H9 (cell line): ENCODE data around the gene MBP. TPM values are rescaled to one million over a fixed set of nuclear protein-coding genes. Genes with fewer than 3 reads are reported as not detected.
A peak's percentile ranks its signal among the peaks of the same experiment; 100 is the strongest.

Source experiments
- DNase-seq: peaks from one replicate; pipeline ENCODE4 v3.0.0-alpha.2; 2017
- H2AFZ ChIP-seq: one replicate; pipeline ENCODE4 v1.6.1; 2013; ENCODE audit warnings: mild to moderate bottlenecking, low read length, control low read depth, moderate library complexity
- H2AK5ac ChIP-seq: 2 replicates; pipeline ENCODE4 v1.6.1; 2013; ENCODE audit warnings: low read length, control low read depth, mixed read lengths; ENCODE audit not compliant: insufficient read length
- H2BK120ac ChIP-seq: one replicate; pipeline ENCODE4 v1.6.1; 2013; ENCODE audit warnings: low read depth, mild to moderate bottlenecking, low read length, control low read depth, inconsistent platforms; ENCODE audit not compliant: poor library complexity, severe bottlenecking
- H2BK12ac ChIP-seq: 2 replicates; pipeline ENCODE4 v1.6.1; 2013; ENCODE audit warnings: low read length, control low read depth, mixed read lengths, low read depth; ENCODE audit not compliant: insufficient read length
- H2BK15ac ChIP-seq: 2 replicates; pipeline ENCODE4 v1.6.1; 2013; ENCODE audit warnings: low read depth, low read length, control low read depth
- H2BK20ac ChIP-seq: one replicate; pipeline ENCODE4 v1.6.1; 2013; ENCODE audit warnings: low read depth, mild to moderate bottlenecking, low read length, control low read depth, inconsistent platforms; ENCODE audit not compliant: poor library complexity, severe bottlenecking
- H2BK5ac ChIP-seq: 2 replicates; pipeline ENCODE4 v1.6.1; 2013; ENCODE audit warnings: low read length, control low read depth, mixed read lengths; ENCODE audit not compliant: insufficient read length
- H3K14ac ChIP-seq: 2 replicates; pipeline ENCODE4 v1.6.1; 2013; ENCODE audit warnings: low read length, control low read depth; ENCODE audit not compliant: insufficient read depth
- H3K18ac ChIP-seq: 2 replicates; pipeline ENCODE4 v1.6.1; 2013; ENCODE audit warnings: low read depth, mild to moderate bottlenecking, mixed read lengths, low read length, control low read depth; ENCODE audit not compliant: insufficient read length
- H3K23ac ChIP-seq: 2 replicates; pipeline ENCODE4 v1.6.1; 2013; ENCODE audit warnings: low read length, control low read depth, mixed read lengths, low read depth; ENCODE audit not compliant: insufficient read length
- H3K23me2 ChIP-seq: 2 replicates; pipeline ENCODE4 v1.6.1; 2013; ENCODE audit warnings: low read depth, mild to moderate bottlenecking, mixed read lengths, low read length, control low read depth; ENCODE audit not compliant: insufficient read length, poor library complexity, severe bottlenecking
- H3K27ac ChIP-seq: 2 replicates; pipeline ENCODE4 v1.5.1; 2013; ENCODE audit warnings: low read length, control low read depth, mixed read lengths, low read depth; ENCODE audit not compliant: insufficient read length
- H3K27me3 ChIP-seq: 2 replicates; pipeline ENCODE4 v1.6.1; 2013; ENCODE audit warnings: low read length, control low read depth, inconsistent platforms; ENCODE audit not compliant: insufficient read depth
- H3K4ac ChIP-seq: 2 replicates; pipeline ENCODE4 v1.6.1; 2013; ENCODE audit warnings: low read depth, mild to moderate bottlenecking, control low read depth, inconsistent platforms, low read length, moderate library complexity
- H3K4me1 ChIP-seq: 2 replicates; pipeline ENCODE4 v1.6.1; 2013; ENCODE audit warnings: low read length, control low read depth, inconsistent platforms; ENCODE audit not compliant: insufficient read depth
- H3K4me2 ChIP-seq: 2 replicates; pipeline ENCODE4 v1.6.1; 2013; ENCODE audit warnings: low read length, control low read depth, mixed read lengths; ENCODE audit not compliant: insufficient read length, insufficient read depth
- H3K56ac ChIP-seq: 2 replicates; pipeline ENCODE4 v1.6.1; 2013; ENCODE audit warnings: low read depth, mild to moderate bottlenecking, mixed read lengths, low read length, control low read depth; ENCODE audit not compliant: insufficient read length
- H3K79me1 ChIP-seq: 2 replicates; pipeline ENCODE4 v1.6.1; 2013; ENCODE audit warnings: low read depth, mild to moderate bottlenecking, moderate library complexity, low read length, control low read depth, inconsistent platforms; ENCODE audit not compliant: insufficient read depth, poor library complexity, severe bottlenecking
- H3K79me2 ChIP-seq: 2 replicates; pipeline ENCODE4 v1.6.1; 2013; ENCODE audit warnings: low read length, control low read depth, inconsistent platforms; ENCODE audit not compliant: insufficient read depth
- H3K9ac ChIP-seq: 2 replicates; pipeline ENCODE4 v1.6.1; 2013; ENCODE audit warnings: low read length, control low read depth, mixed read lengths; ENCODE audit not compliant: insufficient read length; ENCODE audit errors: extremely low read depth
- H3K9me3 ChIP-seq: one replicate; pipeline ENCODE4 v1.6.1; 2013; ENCODE audit warnings: low read depth, low read length, inconsistent platforms; ENCODE audit not compliant: control insufficient read depth
- H3T11ph ChIP-seq: one replicate; pipeline ENCODE4 v1.6.1; 2013; ENCODE audit warnings: mild to moderate bottlenecking, low read length, control low read depth, inconsistent platforms
- H4K20me1 ChIP-seq: one replicate; pipeline ENCODE4 v1.6.1; 2013; ENCODE audit not compliant: control insufficient read depth, insufficient read length, insufficient read depth
- H4K5ac ChIP-seq: 2 replicates; pipeline ENCODE4 v1.6.1; 2013; ENCODE audit warnings: low read depth, mild to moderate bottlenecking, mixed read lengths, low read length, control low read depth; ENCODE audit not compliant: insufficient read length
- H4K8ac ChIP-seq: replicated peaks from 2 replicates; pipeline ENCODE4 v1.6.1; 2013; ENCODE audit warnings: low read length, control low read depth, mixed read lengths, low read depth; ENCODE audit not compliant: insufficient read length
- H4K91ac ChIP-seq: 2 replicates; pipeline ENCODE4 v1.6.1; 2013; ENCODE audit warnings: low read depth, mild to moderate bottlenecking, moderate library complexity, mixed read lengths, low read length, control low read depth; ENCODE audit not compliant: insufficient read length
- H3K27ac Mint-ChIP-seq, 3 experiments: 2 replicates in 2 of 3; 3 replicates in 1 of 3; pipeline ENCODE4 v1.8.0; 2020 to 2021; ENCODE audit warnings: mixed read lengths in 3 of 3, mild to moderate bottlenecking in 1 of 3, moderate library complexity in 1 of 3
- H3K27me3 Mint-ChIP-seq: 2 replicates; pipeline ENCODE4 v1.8.0; 2021; ENCODE audit warnings: low read depth, mild to moderate bottlenecking, moderate library complexity, mixed read lengths
- H3K36me3 Mint-ChIP-seq, 3 experiments: 2 replicates in 2 of 3; 3 replicates in 1 of 3; pipeline ENCODE4 v1.8.0; 2020 to 2021; ENCODE audit warnings: low read depth in 3 of 3, mixed read lengths in 3 of 3; ENCODE audit not compliant: insufficient read depth in 1 of 3
- H3K4me1 Mint-ChIP-seq, 2 experiments: 2 replicates each; pipeline ENCODE4 v1.8.0; 2020; ENCODE audit warnings: mixed read lengths in 2 of 2
- H3K4me3 Mint-ChIP-seq, 2 experiments: 2 replicates in 1 of 2; 3 replicates in 1 of 2; pipeline ENCODE4 v1.8.0; 2020 to 2021; ENCODE audit warnings: mild to moderate bottlenecking in 2 of 2, mixed read lengths in 2 of 2, moderate library complexity in 1 of 2
- H3K9me3 Mint-ChIP-seq, 2 experiments: 2 replicates in 1 of 2; 3 replicates in 1 of 2; pipeline ENCODE4 v1.8.0; 2020; ENCODE audit warnings: mild to moderate bottlenecking in 2 of 2, mixed read lengths in 2 of 2, moderate library complexity in 1 of 2
- WGBS: extraction: QIAGEN DNeasy Blood & Tissue Kit; methylation state at CpG from one replicate; pipeline ENCODE4 v1.1.7; 2013; ENCODE audit warnings: missing lambda C conversion rate, low lambda C conversion rate, mixed read lengths; ENCODE audit not compliant: insufficient read length; ENCODE audit errors: extremely low coverage; 5-methylcytosine and 5-hydroxymethylcytosine counted together
- total RNA-seq: library from RNA; stranded (reverse); gene quantifications from 2 replicates; pipeline ENCODE4 v1.2.1, GENCODE V29; 2021
- TF ChIP-seq, protein P1 (sequence below): fragments of 200-600 bp; sonication (generic); conservative IDR thresholded peaks from 3 replicates; pipeline ENCODE4 v1.8.0; 2021; ENCODE audit warnings: antibody characterized with exemption, mild to moderate bottlenecking

Gene MBP
- total RNA-seq, 1 experiment from 2014 or later = 8.6 TPM

DNA sequence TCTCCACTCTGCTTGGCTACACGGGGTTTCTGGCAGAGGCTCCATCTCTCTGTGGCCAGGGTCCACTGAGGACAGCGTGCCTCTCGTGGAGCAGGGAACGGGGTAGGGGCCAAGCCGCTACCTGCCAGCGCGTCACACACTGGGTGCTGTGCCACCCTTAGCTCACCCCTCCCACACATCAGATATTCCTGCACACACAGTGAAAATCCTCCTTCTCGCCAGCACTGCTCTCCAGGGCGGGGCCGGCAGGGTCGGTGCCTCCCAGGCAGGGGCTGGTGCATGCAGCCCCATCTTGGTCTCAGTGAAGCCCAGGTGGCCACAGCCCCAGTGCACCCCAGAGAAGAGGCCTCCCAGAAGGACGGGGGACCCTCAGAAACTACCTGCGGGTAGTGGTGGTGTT lies 124.6 kb downstream of the MBP start:
- H4K91ac ChIP-seq = no peak overlapping the region
- no peak overlapping the region for H3K9ac ChIP-seq
- no peak overlapping the region for H3K4ac ChIP-seq
- no peak overlapping the region for H4K5ac ChIP-seq
- Mint-ChIP-seq H3K9me3 (no peaks in the 10 kb centered on the region), H3K27me3 (no peaks in the 10 kb centered on the region; the same call in 1 of the 2 replicates), H3K36me3 (no peaks in the 10 kb centered on the region), H3K4me1 (peaks cover 36 to 41% of the 10 kb centered on the region in 2 experiments), H3K27ac (no peak overlapping the region), H3K4me3 (no peak overlapping the region)
- H3T11ph ChIP-seq = no peak overlapping the region
- H3K23ac ChIP-seq = no peak overlapping the region
- no peaks in the 10 kb centered on the region for H3K9me3 ChIP-seq
- no peak overlapping the region for H2AK5ac ChIP-seq
- no peak overlapping the region for H4K8ac ChIP-seq
- H3K4me2 ChIP-seq = no peak overlapping the region
- peaks cover 9% of the 10 kb centered on the region; the same call in 1 of the 2 replicates for H3K4me1 ChIP-seq
- H3K27ac ChIP-seq = no peak overlapping the region
- H3K18ac ChIP-seq = no peak overlapping the region
- no peak overlapping the region for H2BK12ac ChIP-seq
- H3K14ac ChIP-seq = 0 out of 2 replicates have a peak overlapping the region, but pooled peaks have one; percentile 21
- DNase-seq = no peak
- H3K79me1 ChIP-seq = no peaks in the 10 kb centered on the region
- no peak overlapping the region for H2AFZ ChIP-seq
- H3K23me2 ChIP-seq = no peaks in the 10 kb centered on the region
- TF ChIP-seq, protein P1, sequence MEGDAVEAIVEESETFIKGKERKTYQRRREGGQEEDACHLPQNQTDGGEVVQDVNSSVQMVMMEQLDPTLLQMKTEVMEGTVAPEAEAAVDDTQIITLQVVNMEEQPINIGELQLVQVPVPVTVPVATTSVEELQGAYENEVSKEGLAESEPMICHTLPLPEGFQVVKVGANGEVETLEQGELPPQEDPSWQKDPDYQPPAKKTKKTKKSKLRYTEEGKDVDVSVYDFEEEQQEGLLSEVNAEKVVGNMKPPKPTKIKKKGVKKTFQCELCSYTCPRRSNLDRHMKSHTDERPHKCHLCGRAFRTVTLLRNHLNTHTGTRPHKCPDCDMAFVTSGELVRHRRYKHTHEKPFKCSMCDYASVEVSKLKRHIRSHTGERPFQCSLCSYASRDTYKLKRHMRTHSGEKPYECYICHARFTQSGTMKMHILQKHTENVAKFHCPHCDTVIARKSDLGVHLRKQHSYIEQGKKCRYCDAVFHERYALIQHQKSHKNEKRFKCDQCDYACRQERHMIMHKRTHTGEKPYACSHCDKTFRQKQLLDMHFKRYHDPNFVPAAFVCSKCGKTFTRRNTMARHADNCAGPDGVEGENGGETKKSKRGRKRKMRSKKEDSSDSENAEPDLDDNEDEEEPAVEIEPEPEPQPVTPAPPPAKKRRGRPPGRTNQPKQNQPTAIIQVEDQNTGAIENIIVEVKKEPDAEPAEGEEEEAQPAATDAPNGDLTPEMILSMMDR = no peak
- H2BK20ac ChIP-seq = no peak overlapping the region
- WGBS = no CpG with 5 or more reads among the region's 13 CpGs
- no peaks in the 10 kb centered on the region for H4K20me1 ChIP-seq
- H3K27me3 ChIP-seq = no peaks in the 10 kb centered on the region
- H2BK15ac ChIP-seq = no peak overlapping the region
- no peak overlapping the region for H3K56ac ChIP-seq
- no peak overlapping the region for H2BK5ac ChIP-seq
- no peak overlapping the region for H2BK120ac ChIP-seq
- no peaks in the 10 kb centered on the region for H3K79me2 ChIP-seq
